Measurements from ENCODE around the gene TESK1. TPM values are rescaled to one million over a fixed set of nuclear protein-coding genes. Genes with fewer than 3 reads are reported as not detected.

TESK1 gene
- total and polyA plus RNA-seq, 2 donors (not counting 1 experiment from before 2014, with no cell fraction given) = 43.8 to 94.1 TPM

GRCh38 chr9:35658137-35658967 is 53.3 kb downstream of the TESK1 start, which contains the start of gene CCDC107:
TSS of gene CCDC107 (plus strand) at chr9:35658292. CDS start at chr9:35658380, 88 bp downstream.
- under 1% methylated on average over 63 of the region's 67 CpGs for WGBS (ENCODE audit: insufficient coverage)
- Mint-ChIP-seq H3K9me3 (ENCODE audit: insufficient read depth) (no peaks in the 10 kb centered on the region), H3K4me1 (peaks cover 74% of the 10 kb centered on the region), H3K4me3 (peak within 1 kb of the TSS; percentile 94), H3K27me3 (no peaks in the 10 kb centered on the region), H3K27ac (peak within 1 kb of the TSS; percentile 97)
- Histone ChIP-seq H3K36me3 (replicated peaks in 1 of 2; ENCODE audit: control extremely low read depth in 1 of 2, control insufficient read depth in 1 of 2, extremely low read depth in 1 of 2, insufficient read depth in 2 of 2, low read length in 1 of 2) (peaks cover 0 to 14% of the 10 kb centered on the region in 2 experiments), H2AFZ (ENCODE audit: insufficient read depth, low read depth, low read length, poor library complexity, severe bottlenecking) (peak within 1 kb of the TSS; percentile 86), H3K4me1 (ENCODE audit: control insufficient read depth in 2 of 2, insufficient read depth in 2 of 2, low read length in 2 of 2) (peaks cover 42 to 67% of the 10 kb centered on the region in 2 donors), H3K79me2 (ENCODE audit: control insufficient read depth, insufficient read depth, low read length) (peaks cover 22% of the 10 kb centered on the region), H4K20me1 (ENCODE audit: control insufficient read depth, insufficient read depth, low read length, poor library complexity, severe bottlenecking) (no peaks in the 10 kb centered on the region), H3K27ac (ENCODE audit: low read length in 2 of 2) (peak within 1 kb of the TSS; percentile 99 to 100), H3K4me3 (ENCODE audit: control extremely low read depth in 1 of 5, extremely low read depth in 1 of 5, insufficient read depth in 1 of 5, low read depth in 2 of 5, low read length in 4 of 5) (peak within 1 kb of the TSS; percentile 84 to 93 (median 87)), H3K27me3 (replicated peaks in 1 of 4; ENCODE audit: control extremely low read depth in 1 of 4, control insufficient read depth in 3 of 4, insufficient read depth in 4 of 4, low read length in 3 of 4) (no peaks in the 10 kb centered on the region), H3K9me3 (ENCODE audit: control extremely low read depth in 1 of 3, control insufficient read depth in 2 of 3, insufficient read depth in 1 of 3, low read length in 2 of 3) (peaks cover 0 to 3% (median 0%) of the 10 kb centered on the region in 3 donors), H3K4me2 (replicated peaks; ENCODE audit: low read depth, low read length, poor library complexity, severe bottlenecking) (peak within 1 kb of the TSS; percentile 91), H3K9ac (ENCODE audit: low read length) (peak within 1 kb of the TSS; percentile 84)
- ChIA-PET CTCF (interaction anchor here (0.6 to 15.0 kb wide), 30 partner anchors 9 to 224 kb away, joined by 3 to 268 read pairs (median 6); partner anchors contain the start of genes CA9, CD72, CREB3 and HINT2), POLR2A (interaction anchor here (0.6 to 4.6 kb wide), 20 partner anchors 9 to 579 kb away, joined by 3 to 62 read pairs (median 6); partner anchors contain the start of genes CD72, CREB3, FANCG and GBA2)
- intact Hi-C loops (cut with micrococcal nuclease) = loop anchor here (1.0 to 5.0 kb wide), 9 partner anchors 12 to 541 kb away; partner anchors contain the start of genes ATOSB, CREB3, FAM221B and TLN1
- DNase-seq (peak; percentile 94), ATAC-seq (ENCODE audit: low read depth) (peak; percentile 69)
- no peak for TF ChIP-seq EZH2 (IDR thresholded peaks at IDR 0.05; ENCODE audit: borderline replicate concordance, insufficient read depth, low read depth, low read length, poor library complexity, severe bottlenecking)
- TF ChIP-seq CTCF (IDR thresholded peaks at IDR 0.05) = peak; percentile 95

Measured in B cell (primary cell).